ENCODE data around the gene SHC2.
"Not testable (repeated sequence)": the region's sequence is repeated elsewhere in the genome, so short reads cannot be mapped to it uniquely, and the experiment has no call there.

The SHC2 gene

GRCh38 chr19:493391-494170, 32.7 kb upstream of the SHC2 start:
- no peak overlapping the region for H3K4me3 ChIP-seq (ENCODE audit: low read depth, low read length)

- no peak overlapping the region for H3K4me3 ChIP-seq (ENCODE audit: low read depth, low read length)
Observed at GRCh38 chr19:492091-492531, 31.3 kb upstream of the SHC2 start.

- H3K4me3 ChIP-seq (ENCODE audit: low read depth, low read length) = no peak overlapping the region
Observed at GRCh38 chr19:491146-491741, 30.4 kb upstream of the SHC2 start.

GRCh38 chr19:489418-490196, 28.8 kb upstream of the SHC2 start:
- peak overlapping the region; percentile 72 for H3K4me3 ChIP-seq (ENCODE audit: low read depth, low read length)

GRCh38 chr19:488505-489417, 27.9 kb upstream of the SHC2 start:
- H3K4me3 ChIP-seq (ENCODE audit: low read depth, low read length) = peak overlapping the region; percentile 72

GRCh38 chr19:485583-486236, 24.9 kb upstream of the SHC2 start:
- no peak overlapping the region for H3K4me3 ChIP-seq (ENCODE audit: low read depth, low read length)

- no peak overlapping the region for H3K4me3 ChIP-seq (ENCODE audit: low read depth, low read length)
Observed at GRCh38 chr19:485077-485476, 24.2 kb upstream of the SHC2 start.

GRCh38 chr19:484494-484893, 23.7 kb upstream of the SHC2 start:
- H3K4me3 ChIP-seq (ENCODE audit: low read depth, low read length) = no peak overlapping the region

GRCh38 chr19:483332-484072, 22.7 kb upstream of the SHC2 start:
- H3K4me3 ChIP-seq (ENCODE audit: low read depth, low read length) = no peak overlapping the region

- H3K4me3 ChIP-seq (ENCODE audit: low read depth, low read length) = no peak overlapping the region
Observed at GRCh38 chr19:482186-483041, 21.6 kb upstream of the SHC2 start.

- H3K4me3 ChIP-seq (ENCODE audit: low read depth, low read length) = not testable (repeated sequence)
Observed at GRCh38 chr19:481100-481499, 20.3 kb upstream of the SHC2 start.

GRCh38 chr19:480016-480855, 19.4 kb upstream of the SHC2 start:
- no peak overlapping the region for H3K4me3 ChIP-seq (ENCODE audit: low read depth, low read length)

GRCh38 chr19:478976-479375, 18.1 kb upstream of the SHC2 start:
- no peak overlapping the region for H3K4me3 ChIP-seq (ENCODE audit: low read depth, low read length)

GRCh38 chr19:478236-478903, 17.5 kb upstream of the SHC2 start:
- H3K4me3 ChIP-seq (ENCODE audit: low read depth, low read length) = no peak overlapping the region

GRCh38 chr19:475360-475759, 14.5 kb upstream of the SHC2 start:
- no peak overlapping the region for H3K4me3 ChIP-seq (ENCODE audit: low read depth, low read length)

GRCh38 chr19:474126-475078, 13.6 kb upstream of the SHC2 start:
- H3K4me3 ChIP-seq (ENCODE audit: low read depth, low read length) = no peak overlapping the region
